Epidermal melanocyte (primary cell): ENCODE measurements around the gene IL12RB2.

ENCODE experiments used
- DNase-seq: peaks from one replicate; pipeline ENCODE4 v3.0.0; 2011; ENCODE audit warnings: low spot score; ENCODE audit not compliant: insufficient read length

The IL12RB2 gene

DNA sequence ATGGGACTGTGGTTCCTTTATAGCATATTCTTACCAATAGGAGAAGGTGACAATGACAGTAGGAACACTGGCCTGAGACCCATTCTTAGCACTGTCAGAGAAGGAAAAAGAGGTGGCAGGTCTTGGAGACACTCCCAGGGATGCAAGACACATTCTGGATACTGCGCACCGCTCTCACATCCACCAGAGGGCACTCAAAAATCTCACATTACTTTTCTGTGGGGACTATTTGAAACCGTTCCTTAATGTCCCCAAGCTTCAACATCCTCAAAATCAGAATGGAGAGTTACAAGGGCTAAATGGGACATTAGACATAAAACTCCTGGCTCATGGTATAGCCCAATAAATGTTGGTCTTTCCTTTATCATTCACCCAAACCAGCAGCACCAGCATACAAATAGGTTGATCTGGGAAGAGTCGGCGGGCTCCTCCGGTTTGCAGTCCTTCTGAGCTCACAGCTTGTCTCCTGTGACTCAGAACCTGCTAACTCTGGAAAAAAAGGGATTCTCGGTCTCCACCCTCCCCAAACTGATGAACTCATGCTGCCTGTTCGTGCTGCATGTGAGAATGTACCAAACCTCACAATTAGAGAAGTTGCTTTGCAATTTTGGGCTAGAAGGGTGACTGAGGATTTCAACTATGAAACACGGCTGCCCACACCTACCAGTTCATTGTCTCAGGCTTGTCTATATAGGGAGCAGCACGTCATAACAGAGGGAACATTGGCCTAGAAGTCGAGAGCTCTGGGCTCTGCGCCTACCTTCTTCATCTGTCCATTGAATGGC lies 40.2 kb downstream of the IL12RB2 start:
- no peak for DNase-seq

DNA sequence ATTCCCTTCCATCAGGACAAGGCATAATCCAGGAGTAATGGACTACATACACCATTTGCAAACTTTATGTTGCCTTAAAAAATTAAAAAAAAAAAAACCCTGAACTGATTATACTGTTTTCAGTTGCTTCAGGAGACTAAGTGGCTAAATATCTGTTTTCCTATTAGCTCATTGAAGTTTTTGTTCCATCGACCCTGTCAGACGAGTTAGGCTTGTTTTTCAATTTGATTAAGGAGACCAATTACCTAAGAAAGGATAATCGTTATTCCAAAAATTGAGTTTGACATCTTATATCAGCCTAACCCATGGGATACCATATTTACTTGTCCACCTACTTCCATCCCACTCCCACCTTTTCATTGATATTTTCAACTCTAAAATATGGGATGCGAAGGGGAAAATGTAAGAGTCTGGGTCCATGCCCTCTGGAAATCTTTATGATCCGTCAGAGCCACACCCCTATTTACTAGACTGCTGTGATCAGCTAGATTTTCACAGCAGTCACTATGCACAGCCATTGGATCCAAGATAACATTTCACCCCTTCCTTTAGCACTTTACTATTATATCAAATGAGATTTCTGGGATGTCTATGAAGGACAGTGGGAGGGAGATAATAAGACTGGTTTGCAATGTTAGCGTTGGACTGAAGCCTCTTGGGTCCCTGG lies 41.0 kb downstream of the IL12RB2 start:
- DNase-seq = no peak

DNA sequence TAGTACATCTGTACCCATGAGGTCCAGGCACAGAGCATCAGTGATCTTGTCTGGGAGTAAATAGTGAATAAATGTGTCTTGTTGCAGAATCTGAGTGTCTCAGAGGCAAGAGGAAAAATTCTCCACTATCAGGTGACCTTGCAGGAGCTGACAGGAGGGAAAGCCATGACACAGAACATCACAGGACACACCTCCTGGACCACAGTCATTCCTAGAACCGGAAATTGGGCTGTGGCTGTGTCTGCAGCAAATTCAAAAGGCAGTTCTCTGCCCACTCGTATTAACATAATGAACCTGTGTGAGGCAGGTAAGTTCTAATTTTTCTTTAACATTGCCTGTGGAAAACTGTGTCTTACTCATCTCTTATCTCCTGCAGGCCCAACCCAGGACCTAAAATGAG lies 43.1 kb downstream of the IL12RB2 start:
- no peak for DNase-seq

DNA sequence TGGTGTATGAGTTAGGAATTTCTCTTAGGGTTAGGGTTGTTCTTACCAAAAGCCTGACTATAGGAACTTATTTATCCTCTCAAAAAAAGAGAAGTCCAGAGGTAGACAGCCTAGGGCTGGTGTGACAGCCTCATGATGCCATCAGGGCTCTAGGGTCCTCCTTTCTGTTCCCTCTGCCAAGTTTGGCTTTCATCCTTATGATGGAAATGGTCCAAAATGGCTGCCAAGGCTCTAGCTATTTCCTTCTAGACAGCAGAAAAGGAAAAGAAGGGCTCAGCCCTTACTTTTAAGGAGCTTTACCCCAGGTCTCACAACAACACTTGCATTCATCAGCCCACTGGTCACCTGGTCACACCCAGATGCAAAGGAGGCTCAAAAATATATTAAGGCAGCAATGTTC lies 44.5 kb downstream of the IL12RB2 start:
- DNase-seq = no peak

DNA sequence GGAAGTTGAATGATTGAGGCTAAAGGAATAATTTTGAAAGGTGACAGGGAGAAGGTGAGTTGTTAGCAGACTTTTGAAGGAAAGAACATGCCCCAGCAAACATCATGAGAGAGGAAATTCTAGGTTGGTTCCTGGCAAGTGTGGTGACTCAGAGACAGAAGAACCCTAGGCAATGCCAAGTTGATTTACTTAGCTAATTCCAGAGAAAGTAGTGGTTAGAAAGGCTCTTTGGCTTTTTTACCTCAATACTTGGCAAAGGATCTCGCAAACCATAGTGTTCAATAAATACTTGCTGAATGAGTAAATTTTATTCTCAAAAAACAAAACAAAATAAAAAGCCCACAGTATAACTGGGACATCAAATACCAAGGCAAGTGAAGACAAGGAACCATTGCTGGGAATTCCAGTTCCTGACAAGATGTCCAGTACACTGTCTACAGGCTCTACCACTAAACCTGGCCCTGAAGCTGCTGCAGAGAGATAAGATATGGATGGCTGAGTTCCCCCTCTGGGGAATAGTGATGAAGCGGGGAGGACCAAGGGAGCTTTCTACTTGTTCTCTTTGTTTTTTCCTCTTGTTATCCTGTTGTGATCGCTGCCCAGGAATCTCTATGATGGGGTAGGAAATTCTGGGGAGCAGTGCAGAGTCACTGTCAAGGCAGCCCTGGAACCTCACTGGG lies 48.2 kb downstream of the IL12RB2 start:
- no peak for DNase-seq

DNA sequence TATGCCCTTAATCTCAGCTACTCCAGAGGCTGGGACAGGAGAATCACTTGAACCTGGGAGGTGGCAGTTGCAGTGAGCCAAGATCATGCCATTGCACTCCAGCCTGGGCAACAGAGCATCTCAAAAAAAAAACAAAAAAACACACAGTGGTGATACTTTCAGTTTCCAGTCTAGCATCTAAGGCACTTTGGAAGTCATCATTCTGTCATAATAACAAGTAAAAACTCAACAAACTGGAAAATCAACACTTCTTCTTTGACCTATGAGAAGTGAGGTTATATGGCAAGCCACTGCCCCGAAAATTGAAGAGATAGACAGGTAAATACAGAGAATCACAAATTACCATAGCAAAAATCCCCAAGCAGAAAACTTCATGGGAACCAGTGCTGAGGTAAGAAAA lies 51.9 kb downstream of the IL12RB2 start:
- no peak for DNase-seq

DNA sequence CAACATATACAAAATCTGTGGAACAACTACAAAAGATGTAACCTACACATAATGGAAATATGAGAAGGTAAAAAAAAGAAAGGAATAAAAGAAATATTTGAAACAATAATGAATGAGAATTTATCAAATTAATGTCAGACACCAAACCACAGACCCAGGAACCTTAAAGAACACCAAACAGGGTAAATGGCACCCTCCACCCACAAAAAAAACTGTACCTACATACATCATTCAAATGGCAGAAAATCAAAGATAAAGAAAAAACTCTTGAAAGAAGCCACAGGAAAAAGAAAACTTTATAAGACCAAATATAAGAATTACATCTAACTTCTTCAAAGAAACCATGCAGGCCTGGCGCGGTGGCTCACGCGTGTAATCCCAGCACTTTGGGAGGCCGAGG lies 54.0 kb downstream of the IL12RB2 start:
- no peak for DNase-seq

DNA sequence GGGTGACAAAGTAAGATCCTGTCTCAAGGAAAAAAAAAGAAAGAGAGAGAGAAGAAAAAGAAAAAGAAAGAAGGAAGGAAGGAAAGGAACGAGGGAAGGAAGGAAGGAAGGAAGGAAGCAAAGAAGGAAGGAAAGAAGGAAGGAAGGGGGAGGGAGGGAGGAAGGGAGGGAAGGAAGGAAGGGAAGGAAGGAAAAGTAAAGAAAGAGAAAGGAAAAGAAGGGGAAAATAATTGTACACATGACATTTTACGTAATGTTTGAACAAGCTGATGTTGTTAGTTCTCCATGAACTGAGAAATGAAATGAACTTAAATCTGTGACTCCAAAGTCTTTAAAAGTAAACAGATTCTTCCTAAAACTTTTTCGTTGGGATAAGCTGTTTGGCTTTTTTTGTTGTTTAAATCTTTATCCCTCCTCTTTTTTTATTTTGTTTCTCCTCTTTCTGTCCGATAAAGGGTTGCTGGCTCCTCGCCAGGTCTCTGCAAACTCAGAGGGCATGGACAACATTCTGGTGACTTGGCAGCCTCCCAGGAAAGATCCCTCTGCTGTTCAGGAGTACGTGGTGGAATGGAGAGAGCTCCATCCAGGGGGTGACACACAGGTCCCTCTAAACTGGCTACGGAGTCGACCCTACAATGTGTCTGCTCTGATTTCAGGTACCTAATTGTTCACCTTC lies 59.8 kb downstream of the IL12RB2 start:
- DNase-seq = no peak

DNA sequence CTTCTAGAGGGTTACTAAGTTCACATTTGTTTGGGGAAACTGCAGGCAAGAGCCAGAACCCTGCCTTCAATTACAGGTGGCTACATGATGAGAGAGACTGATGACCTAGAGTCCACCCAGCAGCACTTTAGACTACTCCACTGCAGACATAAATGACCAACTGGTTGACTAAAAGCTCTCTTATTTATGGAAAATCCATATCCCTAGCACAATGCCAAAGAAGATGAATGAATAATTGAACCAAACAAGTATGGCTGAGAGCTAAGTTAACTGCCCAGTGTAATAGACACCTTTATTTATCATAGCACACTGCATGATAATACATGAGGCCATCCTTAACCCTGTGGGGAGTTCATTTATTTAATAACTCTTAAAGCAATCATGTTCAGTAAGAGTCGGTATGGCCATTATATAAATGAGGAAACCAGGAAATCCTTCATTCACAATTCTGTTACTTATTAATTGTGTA lies 60.4 kb downstream of the IL12RB2 start:
- DNase-seq = no peak

DNA sequence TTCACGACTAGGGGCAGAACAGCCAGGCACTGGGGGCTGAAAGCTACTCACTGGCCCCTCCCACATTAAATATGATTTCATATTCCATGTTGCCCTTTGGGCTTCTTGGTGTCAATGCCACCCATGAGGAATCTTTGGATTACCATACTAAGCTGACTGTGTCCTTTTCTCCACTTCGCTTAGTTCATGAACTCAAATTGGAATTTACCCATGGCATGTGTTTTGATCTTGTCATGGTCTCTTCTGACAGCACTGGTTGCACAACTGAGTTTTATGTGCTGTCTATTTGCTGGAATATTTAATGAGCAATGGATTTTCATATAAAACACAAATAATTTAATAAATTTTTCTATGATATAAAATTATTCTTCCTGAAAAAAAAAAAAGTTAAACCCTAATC lies 63.4 kb downstream of the IL12RB2 start:
- no peak for DNase-seq

DNA sequence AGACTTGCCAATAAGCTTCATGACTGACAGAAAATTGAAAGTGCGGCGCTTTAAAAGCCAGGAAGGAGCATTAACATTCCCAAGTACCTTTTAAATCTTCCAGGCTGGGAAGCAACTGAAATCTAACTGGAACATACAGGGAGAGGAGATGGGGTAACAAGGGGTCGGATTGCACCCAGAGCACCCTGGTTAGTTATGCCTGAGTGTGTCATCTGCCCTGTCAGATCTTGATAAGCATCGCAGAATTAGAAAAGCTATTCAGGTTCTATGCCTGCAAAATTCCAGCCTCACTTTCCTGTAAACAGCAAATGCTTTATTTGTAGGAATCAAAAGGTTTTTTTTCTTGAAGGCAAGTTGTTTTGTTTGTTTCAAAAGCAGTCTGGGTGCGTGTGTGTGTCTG lies 64.0 kb downstream of the IL12RB2 start:
- no peak for DNase-seq

DNA sequence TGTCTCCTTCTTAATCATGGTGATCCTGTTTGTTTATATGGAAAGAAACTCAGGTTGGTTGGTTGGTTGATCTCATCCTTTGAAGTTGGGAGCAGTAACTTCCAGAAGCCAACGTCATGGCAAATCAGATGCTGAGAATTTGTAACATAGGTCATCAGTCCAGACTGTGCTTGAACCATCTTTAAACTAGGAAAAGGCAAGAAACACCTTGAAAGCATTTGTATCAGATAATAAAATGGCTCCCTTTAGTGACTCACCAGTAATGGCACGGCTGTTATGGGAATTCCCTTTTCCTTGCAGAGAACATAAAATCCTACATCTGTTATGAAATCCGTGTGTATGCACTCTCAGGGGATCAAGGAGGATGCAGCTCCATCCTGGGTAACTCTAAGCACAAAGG lies 64.5 kb downstream of the IL12RB2 start:
- DNase-seq = no peak

DNA sequence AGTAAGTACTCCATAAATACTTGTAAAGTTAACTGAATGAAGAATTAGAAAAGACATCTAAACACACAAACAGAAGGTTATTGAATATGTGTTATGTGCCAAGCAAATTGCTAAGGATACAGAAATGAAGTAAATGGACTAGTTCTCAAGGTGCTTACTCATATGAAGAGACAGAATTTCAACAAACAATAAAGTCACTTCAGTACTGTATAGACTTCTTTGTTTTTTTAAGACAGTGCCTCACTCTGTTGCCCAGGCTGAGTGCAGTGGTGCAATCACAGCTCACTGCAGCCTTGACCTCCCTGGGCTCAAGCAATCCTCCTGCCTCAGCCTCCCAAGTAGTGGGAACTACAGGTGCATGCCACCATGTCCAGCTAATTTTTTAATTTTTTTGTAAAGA lies 65.2 kb downstream of the IL12RB2 start:
- DNase-seq = no peak

DNA sequence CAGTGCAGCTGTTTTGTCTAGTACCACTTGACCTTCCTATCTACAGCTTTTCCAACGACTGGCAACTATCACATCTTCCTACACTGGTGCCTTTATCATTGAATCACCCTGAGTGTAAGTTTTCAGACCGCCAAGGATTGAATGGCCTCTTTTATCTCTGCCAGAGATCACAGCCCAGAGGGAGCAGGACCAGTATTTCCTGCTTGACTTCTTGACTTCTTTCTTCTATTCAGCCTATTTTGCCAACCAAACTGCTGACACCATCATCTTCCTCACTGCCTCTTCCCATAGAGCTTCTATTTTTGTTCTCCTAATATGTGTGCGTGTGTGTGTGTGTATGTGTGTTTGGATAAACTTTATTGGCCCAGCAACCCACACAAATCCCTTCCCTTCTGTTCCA lies 68.7 kb downstream of the IL12RB2 start:
- peak; percentile 61 for DNase-seq

DNA sequence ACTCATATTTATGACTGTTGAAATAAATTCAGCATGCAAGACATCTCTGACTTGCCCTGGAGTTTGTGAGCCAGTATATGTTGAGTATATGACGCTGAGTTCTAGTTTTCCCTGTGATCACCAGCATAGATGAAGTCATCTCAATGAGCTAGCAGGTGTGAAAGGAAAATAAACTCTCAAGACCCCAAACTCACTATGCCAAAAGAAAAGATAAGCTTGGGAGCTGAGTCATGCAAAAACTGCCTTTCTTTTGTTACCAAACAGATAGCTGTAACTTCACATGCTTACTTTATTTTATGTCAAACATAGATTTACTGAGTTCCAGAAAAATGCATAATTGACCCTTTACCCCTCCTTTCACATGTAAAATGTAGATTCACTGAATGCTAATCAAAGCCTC lies 69.6 kb downstream of the IL12RB2 start:
- no peak for DNase-seq

DNA sequence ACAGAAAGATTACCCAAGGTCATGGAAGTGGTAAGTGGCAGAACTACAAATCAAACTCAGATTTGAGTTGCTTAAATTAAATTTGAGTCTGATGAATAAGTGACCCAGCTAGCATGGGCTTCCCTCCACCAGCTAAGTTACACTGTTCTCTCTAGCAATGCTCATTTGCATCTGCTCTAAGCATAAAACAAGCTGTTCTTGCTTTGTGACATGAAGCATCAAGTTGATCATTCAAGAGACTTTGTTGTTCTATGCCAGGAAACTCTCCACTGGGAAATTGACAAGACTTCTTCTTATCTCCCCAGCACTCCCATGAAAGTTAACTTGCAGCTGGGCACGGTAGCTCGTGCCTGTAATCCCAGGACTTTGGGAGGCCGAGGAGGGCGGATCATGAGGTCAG lies 73.5 kb downstream of the IL12RB2 start:
- no peak for DNase-seq

DNA sequence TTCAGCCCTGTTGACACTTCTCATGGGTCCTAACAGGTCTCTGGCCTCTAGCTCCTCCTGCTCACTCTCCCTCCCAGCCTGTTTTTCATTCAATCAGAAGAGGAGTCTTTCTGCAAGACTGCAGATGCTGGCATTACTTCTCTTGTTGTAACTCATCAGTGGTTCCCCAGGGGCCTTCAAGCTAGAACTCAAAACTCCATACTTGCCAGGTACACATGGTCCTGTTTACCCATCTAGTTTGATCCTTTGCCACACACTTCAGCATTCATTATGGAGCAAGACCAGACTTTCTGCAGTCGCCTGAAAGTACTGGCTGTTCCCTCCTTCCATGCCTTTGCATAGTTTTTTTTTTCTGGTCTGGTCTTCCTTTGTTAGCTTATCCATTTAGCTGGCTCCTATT lies 74.6 kb downstream of the IL12RB2 start:
- DNase-seq = no peak

DNA sequence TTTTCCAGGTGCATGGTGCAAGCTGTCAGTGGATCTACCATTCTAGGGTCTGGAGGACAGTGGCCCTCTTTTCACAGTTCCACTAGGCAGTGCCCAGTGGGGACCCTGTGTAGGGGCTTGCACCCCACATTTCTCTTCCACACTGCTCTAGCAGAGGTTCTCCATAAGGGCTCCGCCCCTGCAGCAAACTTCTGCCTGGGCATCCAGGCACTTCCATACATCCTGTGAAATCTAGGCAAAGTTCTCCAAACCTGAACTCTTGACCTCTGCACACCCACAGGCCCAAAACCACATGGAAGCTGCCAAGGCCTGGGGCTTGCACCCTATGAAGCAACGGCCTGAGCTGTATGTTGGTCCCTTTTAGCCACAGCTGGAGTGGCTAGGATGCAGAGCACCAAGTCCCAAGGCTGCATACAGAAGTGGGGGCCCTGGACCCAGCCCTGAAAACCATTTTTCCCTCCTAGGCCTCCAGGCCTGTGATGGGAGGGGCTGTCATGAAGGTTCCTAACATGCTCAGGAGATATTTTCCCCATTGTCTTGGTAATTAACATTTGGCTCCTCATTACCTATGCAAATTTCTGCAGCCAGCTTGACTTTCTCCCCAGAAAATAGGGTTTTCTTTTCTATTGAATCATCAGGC lies 76.4 kb downstream of the IL12RB2 start:
- DNase-seq = no peak

DNA sequence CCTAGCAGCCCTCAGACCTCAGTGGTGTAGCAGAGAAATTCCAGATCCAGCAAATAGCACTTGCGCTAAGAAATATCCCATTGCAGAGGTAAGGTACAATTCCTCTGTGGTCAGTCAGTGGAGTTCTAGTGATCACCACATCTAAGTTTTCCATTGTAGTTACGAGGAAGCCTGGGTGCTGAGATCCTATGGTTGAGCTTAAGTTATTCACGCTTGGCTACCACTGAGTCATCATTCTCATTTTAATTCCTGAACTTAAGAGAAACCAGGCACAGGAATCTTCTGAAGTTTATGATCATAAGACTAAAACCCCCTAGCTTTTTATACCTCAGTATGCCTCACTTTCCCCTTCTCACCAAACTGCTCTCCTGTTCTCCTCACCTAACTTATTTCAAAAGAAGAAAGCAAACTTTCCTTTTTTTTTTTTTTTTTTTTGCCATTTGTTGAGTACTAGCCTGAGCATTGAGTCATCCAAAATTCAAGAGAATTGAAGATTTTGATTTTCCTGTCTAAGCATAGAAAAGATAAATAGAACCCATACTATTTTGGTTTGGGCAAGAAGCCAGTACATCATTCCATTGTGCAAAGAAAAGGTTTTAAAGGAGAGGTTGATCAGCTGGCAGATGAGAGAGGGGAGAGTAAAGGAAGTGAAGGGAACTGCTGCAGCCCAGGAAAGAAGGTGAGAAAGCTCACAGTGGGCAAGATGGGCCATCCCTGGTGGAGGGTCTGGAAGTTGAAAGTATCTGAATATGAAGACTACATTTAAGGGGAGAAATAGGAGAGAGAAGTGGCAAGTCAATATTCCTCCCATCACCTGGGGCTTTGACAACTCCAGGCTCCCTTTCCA lies 82.6 kb downstream of the IL12RB2 start:
- DNase-seq = no peak

DNA sequence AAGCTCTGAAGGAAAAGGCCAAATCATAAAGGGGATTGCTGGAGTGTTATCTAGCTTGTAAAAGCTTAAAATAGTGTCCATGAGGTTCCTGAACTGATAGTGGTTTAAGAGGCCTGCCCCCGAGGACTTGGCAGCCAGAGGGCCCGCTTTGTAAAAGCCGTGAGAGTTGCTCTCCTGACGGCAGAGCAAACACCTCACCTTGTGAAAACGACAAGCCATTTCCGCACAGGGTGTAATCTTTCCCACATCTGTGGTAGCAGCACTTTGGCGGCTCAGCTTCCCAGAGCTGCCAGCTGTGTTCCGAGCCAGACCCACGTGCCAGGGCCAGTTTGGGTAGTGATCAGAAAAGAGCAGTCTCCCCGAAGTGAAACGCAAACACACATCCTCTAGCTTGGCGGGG lies 85.6 kb downstream of the IL12RB2 start:
- no peak for DNase-seq

DNA sequence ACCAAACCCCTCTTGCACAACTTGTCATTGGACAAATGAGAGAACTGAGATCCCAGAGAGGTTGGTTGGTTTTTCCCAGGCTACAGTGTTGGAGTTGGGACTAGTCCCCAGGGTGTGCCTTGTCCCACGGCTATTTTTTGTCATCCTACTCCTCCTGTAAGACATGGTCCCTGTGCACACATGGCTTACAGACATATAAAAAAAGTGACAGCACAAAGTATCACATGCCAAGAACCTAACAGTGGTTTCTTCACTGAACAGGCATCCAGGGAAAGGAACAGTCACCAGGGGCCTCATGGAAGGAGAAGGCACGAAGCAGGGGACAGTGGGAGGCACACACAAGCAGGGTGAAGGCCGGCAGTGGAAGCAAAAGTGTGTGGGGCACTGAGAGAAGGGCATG lies 86.1 kb downstream of the IL12RB2 start:
- DNase-seq = no peak
